ENCODE measurements around the gene HOPX. TPM values are rescaled to one million over a fixed set of nuclear protein-coding genes. Genes with fewer than 3 reads are reported as not detected.

Gene HOPX
- total RNA-seq, 4 donors from 2014 or later, result 5.3 to 6.6 (median 5.7) TPM

GRCh38 chr4:56628592-56628991 is 52.5 kb downstream of the HOPX start:
- in situ Hi-C loops (cut with MboI; ENCODE audit: low sequenced_read_pairs in 4 of 4) (no loop called here), intact Hi-C loops (cut with DNase I; ENCODE audit: low total_unique reads) (loop anchor here (5.0 kb wide), 1 partner anchor 174 kb away; no protein-coding TSS in a partner anchor)
- H3K4me3 ChIP-seq, result no peak overlapping the region
- no peak for DNase-seq
- H3K9me3 ChIP-seq, result no peaks in the 10 kb centered on the region
- no peaks in the 10 kb centered on the region for H3K4me1 ChIP-seq
- no peaks in the 10 kb centered on the region for H3K36me3 ChIP-seq
- TF ChIP-seq POLR2A (IDR thresholded peaks at IDR 0.05), result no peak
- TF ChIP-seq, protein P1, sequence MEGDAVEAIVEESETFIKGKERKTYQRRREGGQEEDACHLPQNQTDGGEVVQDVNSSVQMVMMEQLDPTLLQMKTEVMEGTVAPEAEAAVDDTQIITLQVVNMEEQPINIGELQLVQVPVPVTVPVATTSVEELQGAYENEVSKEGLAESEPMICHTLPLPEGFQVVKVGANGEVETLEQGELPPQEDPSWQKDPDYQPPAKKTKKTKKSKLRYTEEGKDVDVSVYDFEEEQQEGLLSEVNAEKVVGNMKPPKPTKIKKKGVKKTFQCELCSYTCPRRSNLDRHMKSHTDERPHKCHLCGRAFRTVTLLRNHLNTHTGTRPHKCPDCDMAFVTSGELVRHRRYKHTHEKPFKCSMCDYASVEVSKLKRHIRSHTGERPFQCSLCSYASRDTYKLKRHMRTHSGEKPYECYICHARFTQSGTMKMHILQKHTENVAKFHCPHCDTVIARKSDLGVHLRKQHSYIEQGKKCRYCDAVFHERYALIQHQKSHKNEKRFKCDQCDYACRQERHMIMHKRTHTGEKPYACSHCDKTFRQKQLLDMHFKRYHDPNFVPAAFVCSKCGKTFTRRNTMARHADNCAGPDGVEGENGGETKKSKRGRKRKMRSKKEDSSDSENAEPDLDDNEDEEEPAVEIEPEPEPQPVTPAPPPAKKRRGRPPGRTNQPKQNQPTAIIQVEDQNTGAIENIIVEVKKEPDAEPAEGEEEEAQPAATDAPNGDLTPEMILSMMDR (IDR thresholded peaks at IDR 0.05 in 4 of 5, conservative IDR thresholded peaks at IDR 0.05 in 1 of 5), result no peak
- ATAC-seq, result no peak
- H3K27ac ChIP-seq, result no peak overlapping the region
- H3K27me3 ChIP-seq, result no peaks in the 10 kb centered on the region

- intact Hi-C loops (cut with DNase I; ENCODE audit: low total_unique reads), result loop anchor here (5.0 kb wide), 1 partner anchor 174 kb away; no protein-coding TSS in a partner anchor
Observed at GRCh38 chr4:56627985-56628384, 53.1 kb downstream of the HOPX start.

DNA sequence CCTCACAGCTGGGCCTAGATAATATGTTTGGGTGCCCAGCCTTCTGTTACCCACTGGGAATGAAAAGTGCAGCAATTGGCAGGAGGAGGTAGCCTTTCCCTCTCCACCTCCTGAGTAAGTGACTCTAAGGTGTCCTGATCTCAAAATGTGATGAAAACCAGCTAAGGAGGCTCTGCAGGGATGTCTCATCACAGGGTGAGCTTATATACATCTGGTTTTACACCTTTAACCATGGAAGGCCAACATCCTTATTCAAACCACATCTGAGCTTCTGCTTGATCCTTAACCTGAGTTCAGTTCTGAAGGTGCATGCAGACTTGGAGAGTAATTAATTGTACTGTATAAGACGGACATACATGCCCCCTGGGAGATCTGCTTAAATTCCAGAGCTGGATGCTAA is 53.7 kb downstream of the HOPX start:
- H3K4me3 ChIP-seq, result no peak overlapping the region
- no peaks in the 10 kb centered on the region for H3K36me3 ChIP-seq
- no peaks in the 10 kb centered on the region for H3K9me3 ChIP-seq
- no peak for DNase-seq
- H3K4me1 ChIP-seq, result no peaks in the 10 kb centered on the region
- intact Hi-C loops (cut with DNase I; ENCODE audit: low total_unique reads), result loop anchor here (5.0 kb wide), 1 partner anchor 175 kb away; no protein-coding TSS in a partner anchor
- no peak for ATAC-seq
- TF ChIP-seq POLR2A (IDR thresholded peaks at IDR 0.05), result no peak
- TF ChIP-seq, protein P1 (IDR thresholded peaks at IDR 0.05 in 4 of 5, conservative IDR thresholded peaks at IDR 0.05 in 1 of 5), result no peak
- no peak overlapping the region for H3K27ac ChIP-seq
- H3K27me3 ChIP-seq, result no peaks in the 10 kb centered on the region
- in situ Hi-C loops (cut with MboI; ENCODE audit: low sequenced_read_pairs in 4 of 4), result no loop called here

More at GRCh38 chr4:56627985-56628384, 53.1 kb downstream of the HOPX start:
- H3K36me3 ChIP-seq, result no peaks in the 10 kb centered on the region
- H3K4me3 ChIP-seq, result no peak overlapping the region
- H3K27me3 ChIP-seq, result no peaks in the 10 kb centered on the region
- no peak for TF ChIP-seq POLR2A (IDR thresholded peaks at IDR 0.05)
- TF ChIP-seq, protein P1 (IDR thresholded peaks at IDR 0.05 in 4 of 5, conservative IDR thresholded peaks at IDR 0.05 in 1 of 5), result no peak
- H3K4me1 ChIP-seq, result no peaks in the 10 kb centered on the region
- DNase-seq (no peak), ATAC-seq (no peak)
- no peaks in the 10 kb centered on the region for H3K9me3 ChIP-seq
- in situ Hi-C loops (cut with MboI; ENCODE audit: low sequenced_read_pairs in 4 of 4), result no loop called here
- H3K27ac ChIP-seq, result no peak overlapping the region

- no peaks in the 10 kb centered on the region for H3K27me3 ChIP-seq
- ATAC-seq (no peak), DNase-seq (no peak)
- H3K9me3 ChIP-seq, result no peaks in the 10 kb centered on the region
- no peaks in the 10 kb centered on the region for H3K4me1 ChIP-seq
- no peak overlapping the region for H3K27ac ChIP-seq
- H3K4me3 ChIP-seq, result no peak overlapping the region
- TF ChIP-seq POLR2A (IDR thresholded peaks at IDR 0.05), result no peak
- TF ChIP-seq, protein P1 (IDR thresholded peaks at IDR 0.05 in 4 of 5, conservative IDR thresholded peaks at IDR 0.05 in 1 of 5), result no peak
- intact Hi-C loops (cut with DNase I; ENCODE audit: low total_unique reads) (loop anchor here (5.0 kb wide), 1 partner anchor 175 kb away; no protein-coding TSS in a partner anchor), in situ Hi-C loops (cut with MboI; ENCODE audit: low sequenced_read_pairs in 4 of 4) (no loop called here)
- no peaks in the 10 kb centered on the region for H3K36me3 ChIP-seq
Observed at GRCh38 chr4:56626963-56627362, 54.1 kb downstream of the HOPX start.

- no peak for ATAC-seq
- no peak overlapping the region for H3K27ac ChIP-seq
- no peak overlapping the region for H3K4me3 ChIP-seq
- no peaks in the 10 kb centered on the region for H3K9me3 ChIP-seq
- H3K36me3 ChIP-seq, result no peaks in the 10 kb centered on the region
- DNase-seq, result no peak
- in situ Hi-C loops (cut with MboI; ENCODE audit: low sequenced_read_pairs in 4 of 4), result no loop called here
- H3K27me3 ChIP-seq, result no peaks in the 10 kb centered on the region
- TF ChIP-seq, protein P1 (IDR thresholded peaks at IDR 0.05 in 4 of 5, conservative IDR thresholded peaks at IDR 0.05 in 1 of 5), result no peak
- no peak for TF ChIP-seq POLR2A (IDR thresholded peaks at IDR 0.05)
- intact Hi-C loops (cut with DNase I; ENCODE audit: low total_unique reads), result loop anchor here (5.0 kb wide), 1 partner anchor 176 kb away; no protein-coding TSS in a partner anchor
- no peaks in the 10 kb centered on the region for H3K4me1 ChIP-seq
Observed at GRCh38 chr4:56626420-56626819, 54.7 kb downstream of the HOPX start.

All from gastrocnemius medialis (tissue), 4 donors.